HAP-1 (cell line): ENCODE data around the gene PSMC4.
"Not testable (repeated sequence)": the region's sequence is repeated elsewhere in the genome, so short reads cannot be mapped to it uniquely, and the experiment has no call there.

ENCODE experiments used
- DNase-seq, 2 experiments: peaks; one replicate each; pipeline ENCODE4 v3.0.0-alpha.2; 2016 to 2020; ENCODE audit warnings: low spot score in 2 of 2
- H3K27me3 ChIP-seq: fragments of 250-450 bp; sonication (Bioruptor Pico); 2 replicates; pipeline ENCODE4 v1.5.1; 2020; ENCODE audit warnings: low read depth, mild to moderate bottlenecking, moderate library complexity
- H3K36me3 ChIP-seq: fragments of 250-450 bp; sonication (Bioruptor Pico); replicated peaks from 2 replicates; pipeline ENCODE4 v1.5.1; 2020; ENCODE audit warnings: mild to moderate bottlenecking
- H3K4me1 ChIP-seq: fragments of 250-450 bp; sonication (Bioruptor Pico); 2 replicates; pipeline ENCODE4 v1.5.1; 2020; ENCODE audit warnings: mild to moderate bottlenecking
- H3K4me3 ChIP-seq: fragments of 250-450 bp; sonication (Bioruptor Pico); 2 replicates; pipeline ENCODE4 v1.5.1; 2020; ENCODE audit warnings: mild to moderate bottlenecking, moderate library complexity
- H3K9me3 ChIP-seq: fragments of 250-450 bp; sonication (Bioruptor Pico); 2 replicates; pipeline ENCODE4 v1.5.1; 2020; ENCODE audit warnings: mild to moderate bottlenecking, moderate library complexity
- in situ Hi-C: fragments of 300-500 bp; cut with MboI; formaldehyde crosslinking; loops from 3 replicates; pipeline ENCODE4 v1.14.3; 2020; ENCODE audit warnings: low sequenced_read_pairs, inconsistent platforms, mixed read lengths

The PSMC4 gene

DNA sequence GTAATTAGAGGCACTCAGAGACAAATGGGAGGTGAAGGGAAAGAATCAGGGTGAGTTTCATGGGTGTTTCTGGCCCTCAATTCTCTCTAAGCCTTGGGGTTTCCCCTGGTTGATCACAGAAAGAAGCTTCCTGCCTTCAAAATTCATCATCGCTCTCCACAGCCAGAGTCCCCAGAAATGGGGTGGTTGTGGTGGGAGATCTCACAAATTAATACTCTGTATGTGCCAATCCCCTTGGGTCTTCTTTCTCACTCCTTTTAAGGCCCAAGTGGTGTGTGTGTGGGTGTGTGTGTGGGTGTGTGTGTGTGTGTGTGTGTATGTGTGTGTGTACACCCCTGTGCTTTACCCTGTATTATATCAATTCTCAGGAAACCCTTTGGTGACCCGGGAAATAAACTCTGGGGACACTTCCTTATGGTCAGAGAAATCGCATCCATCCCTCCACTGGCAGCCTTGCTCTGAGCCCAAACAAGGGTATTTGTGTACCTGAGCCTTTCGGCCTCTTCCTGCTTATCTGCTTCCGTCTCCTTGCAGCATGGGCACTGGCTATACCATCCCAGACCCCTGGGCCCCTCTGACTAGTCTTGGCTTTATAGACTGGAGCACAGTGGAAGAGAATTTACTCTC, 33.8 kb upstream of the PSMC4 start:
- no peaks in the 10 kb centered on the region for H3K4me1 ChIP-seq
- no peaks in the 10 kb centered on the region for H3K27me3 ChIP-seq
- no peaks in the 10 kb centered on the region for H3K36me3 ChIP-seq
- H3K4me3 ChIP-seq: no peak overlapping the region
- DNase-seq: no peak
- in situ Hi-C loops: no loop called here
- H3K9me3 ChIP-seq: no peaks in the 10 kb centered on the region

DNA sequence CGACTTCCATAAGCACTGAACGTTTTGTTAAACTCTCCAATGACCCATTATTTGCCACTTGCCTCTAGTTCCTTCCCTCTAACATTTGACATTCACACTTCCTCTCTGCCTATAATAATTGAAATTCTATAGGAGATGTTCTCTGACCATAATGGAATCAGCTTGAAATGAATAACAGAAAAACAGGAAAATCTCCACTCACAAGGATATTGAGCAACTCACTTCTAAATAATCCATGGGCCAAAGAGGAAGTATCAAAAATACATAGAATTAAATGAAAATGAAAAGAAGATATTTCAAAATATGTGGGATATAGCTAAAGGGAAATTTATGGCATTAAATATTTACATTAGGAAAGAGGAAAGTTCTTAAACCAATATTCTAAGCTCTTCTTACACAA, 33.2 kb upstream of the PSMC4 start:
- in situ Hi-C loops: no loop called here
- H3K36me3 ChIP-seq: no peaks in the 10 kb centered on the region
- H3K9me3 ChIP-seq: no peaks in the 10 kb centered on the region
- no peak for DNase-seq
- no peak overlapping the region for H3K4me3 ChIP-seq
- H3K27me3 ChIP-seq: no peaks in the 10 kb centered on the region
- H3K4me1 ChIP-seq: no peaks in the 10 kb centered on the region

DNA sequence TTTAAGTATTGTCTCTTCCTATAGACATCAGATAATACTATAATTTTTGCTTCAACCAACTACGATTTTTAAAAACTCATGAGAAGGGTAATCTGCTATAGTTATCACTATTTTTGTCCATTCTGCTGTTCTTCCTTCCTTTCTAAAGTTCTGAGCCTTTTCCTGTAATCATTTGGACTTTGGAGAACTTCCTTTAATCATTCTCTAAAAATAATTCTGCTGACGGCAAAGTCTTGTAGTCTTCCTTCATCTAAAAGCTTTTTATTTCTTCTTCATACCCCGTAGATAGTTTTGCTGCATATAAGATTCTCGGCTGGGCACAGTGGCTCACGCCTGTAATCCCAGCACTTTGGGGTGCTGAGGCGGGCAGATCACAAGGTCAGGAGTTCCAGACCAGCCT, 31.4 kb upstream of the PSMC4 start:
- no peaks in the 10 kb centered on the region for H3K4me1 ChIP-seq
- H3K4me3 ChIP-seq: no peak overlapping the region
- no peak for DNase-seq
- H3K36me3 ChIP-seq: no peaks in the 10 kb centered on the region
- H3K9me3 ChIP-seq: no peaks in the 10 kb centered on the region
- in situ Hi-C loops: no loop called here
- H3K27me3 ChIP-seq: no peaks in the 10 kb centered on the region

DNA sequence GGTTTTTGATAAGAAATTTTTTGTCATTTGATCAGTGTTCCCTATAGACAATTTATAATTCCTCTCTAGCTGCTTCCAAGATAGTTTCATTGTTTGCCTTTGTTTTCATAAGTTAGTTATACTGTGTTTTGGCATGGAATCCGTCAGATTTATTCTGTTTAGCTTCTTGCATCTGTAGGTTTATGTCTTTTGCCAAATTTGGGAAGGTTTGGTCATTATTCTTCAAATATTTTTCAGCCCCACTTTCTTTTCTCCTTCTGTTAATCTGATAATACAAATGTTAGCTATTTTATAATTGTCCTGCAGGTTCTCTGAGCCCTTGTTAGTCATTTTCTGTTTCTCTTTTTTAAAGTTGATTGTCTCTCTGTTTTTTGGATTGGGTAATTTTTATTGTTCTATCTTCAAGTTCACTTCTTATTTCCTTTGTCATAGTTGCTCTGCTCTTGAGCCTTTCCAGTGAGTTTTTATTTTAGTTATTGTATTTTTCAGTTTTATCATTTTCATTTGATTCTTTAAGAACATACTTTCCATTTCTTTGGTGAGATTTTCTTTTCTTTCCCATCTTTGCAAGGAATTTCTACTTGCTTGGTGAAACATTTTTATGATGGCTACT, 30.6 kb upstream of the PSMC4 start:
- Histone ChIP-seq H3K36me3 (no peaks in the 10 kb centered on the region), H3K27me3 (no peaks in the 10 kb centered on the region), H3K4me1 (no peaks in the 10 kb centered on the region), H3K9me3 (no peaks in the 10 kb centered on the region), H3K4me3 (no peak overlapping the region)
- no peak for DNase-seq
- in situ Hi-C loops: no loop called here

DNA sequence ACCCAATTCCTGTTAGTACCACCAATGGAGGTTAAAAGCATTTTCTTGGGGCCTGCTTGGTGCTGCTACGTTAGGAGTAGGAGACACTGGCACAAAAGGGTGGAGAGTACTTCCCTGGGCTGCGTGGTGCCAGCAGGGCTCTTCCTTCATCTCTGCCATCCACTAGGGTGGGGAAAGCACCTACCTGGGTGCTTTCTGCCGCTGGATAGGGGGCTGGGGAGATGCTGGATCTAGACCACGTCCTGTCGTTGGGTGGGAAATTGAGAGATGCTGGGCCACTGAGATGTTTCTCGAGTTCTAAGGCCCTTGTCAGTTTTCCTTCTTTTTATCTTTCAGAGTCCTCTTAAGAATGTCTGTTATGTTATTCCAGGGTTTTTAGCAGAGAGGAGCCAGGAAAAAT, 29.8 kb upstream of the PSMC4 start:
- no peaks in the 10 kb centered on the region for H3K9me3 ChIP-seq
- no peaks in the 10 kb centered on the region for H3K4me1 ChIP-seq

DNA sequence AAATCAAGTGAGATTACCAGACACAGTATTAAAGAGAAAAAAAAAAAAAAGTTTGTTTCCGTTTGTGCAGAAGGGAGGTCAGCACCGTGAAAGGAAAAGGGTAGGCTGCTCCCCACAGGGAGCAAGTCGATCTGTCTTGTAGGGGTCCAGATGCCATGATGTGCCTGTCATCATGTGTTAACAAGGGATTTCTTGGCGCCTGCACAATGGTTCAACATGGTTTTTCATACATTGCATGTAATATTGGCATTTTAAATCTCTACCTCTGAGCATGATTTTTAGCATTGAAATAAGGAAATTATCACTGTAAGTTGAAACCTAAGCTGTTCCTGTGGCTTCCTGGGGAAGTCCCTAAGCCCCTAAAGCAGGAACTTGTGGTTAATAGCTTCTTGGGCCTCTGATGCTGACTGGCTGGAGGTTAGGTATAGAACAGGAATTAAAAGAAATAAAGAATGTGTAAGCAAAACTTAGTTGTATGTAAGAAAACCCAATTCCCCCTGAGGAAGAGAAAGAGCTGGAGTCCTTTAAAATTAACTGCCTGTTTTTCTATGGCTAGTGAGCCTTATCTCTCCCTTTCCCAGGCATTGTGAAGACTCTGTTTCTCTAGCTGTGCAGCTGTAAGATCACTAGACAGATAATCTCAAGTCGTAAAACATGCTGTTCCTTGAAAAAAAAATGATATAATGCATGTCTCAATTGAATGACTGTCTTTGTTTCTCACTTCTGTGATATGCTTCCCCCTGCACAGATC, 29.2 kb upstream of the PSMC4 start:
- Histone ChIP-seq H3K4me3 (no peak overlapping the region), H3K36me3 (no peaks in the 10 kb centered on the region), H3K9me3 (no peaks in the 10 kb centered on the region), H3K27me3 (no peaks in the 10 kb centered on the region), H3K4me1 (no peaks in the 10 kb centered on the region)
- in situ Hi-C loops: no loop called here
- DNase-seq: no peak

More for the DNA sequence above, 29.8 kb upstream of the PSMC4 start:
- DNase-seq: no peak
- H3K4me3 ChIP-seq: no peak overlapping the region
- in situ Hi-C loops: no loop called here
- no peaks in the 10 kb centered on the region for H3K27me3 ChIP-seq
- H3K36me3 ChIP-seq: no peaks in the 10 kb centered on the region

DNA sequence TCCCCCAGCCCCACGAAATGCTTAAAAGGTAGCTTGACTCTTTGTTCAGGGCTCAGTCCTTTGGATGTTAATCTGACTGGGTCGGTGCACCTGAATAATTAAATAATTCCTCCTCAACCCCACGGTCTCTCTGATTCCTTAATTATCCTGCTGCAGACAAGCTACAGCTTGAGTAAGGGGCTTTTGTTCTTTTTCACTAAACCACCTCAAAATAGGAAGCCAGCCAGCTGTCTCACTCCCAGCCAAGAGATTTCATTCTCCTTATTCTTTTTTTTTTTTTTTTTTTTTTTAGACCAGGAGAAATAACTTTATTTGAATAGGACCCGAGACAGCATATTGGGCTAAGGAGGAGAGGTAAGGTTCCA, 28.6 kb upstream of the PSMC4 start:
- in situ Hi-C loops: no loop called here
- no peaks in the 10 kb centered on the region for H3K9me3 ChIP-seq
- no peak overlapping the region for H3K4me3 ChIP-seq
- no peaks in the 10 kb centered on the region for H3K27me3 ChIP-seq
- no peaks in the 10 kb centered on the region for H3K4me1 ChIP-seq
- no peak for DNase-seq
- no peaks in the 10 kb centered on the region for H3K36me3 ChIP-seq

DNA sequence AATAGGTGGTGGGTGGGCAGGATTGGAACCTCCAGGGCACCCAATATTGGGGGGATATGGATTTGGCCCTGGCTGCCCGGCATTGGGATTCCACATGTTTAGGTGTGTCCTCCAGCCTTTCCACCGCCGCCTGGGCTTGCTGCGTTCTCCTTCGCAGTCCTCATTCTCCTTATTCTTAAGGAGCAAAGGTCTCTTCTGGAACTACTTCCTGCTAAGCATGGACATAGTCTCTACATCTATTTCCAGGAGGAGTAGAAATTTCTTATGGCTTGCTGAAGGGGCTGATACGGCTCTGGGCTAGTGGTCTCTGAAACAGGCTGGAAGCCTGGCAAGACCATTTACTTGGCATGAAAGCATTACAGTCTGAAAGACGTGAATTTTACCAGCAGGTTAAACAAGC, 27.4 kb upstream of the PSMC4 start:
- in situ Hi-C loops: no loop called here

DNA sequence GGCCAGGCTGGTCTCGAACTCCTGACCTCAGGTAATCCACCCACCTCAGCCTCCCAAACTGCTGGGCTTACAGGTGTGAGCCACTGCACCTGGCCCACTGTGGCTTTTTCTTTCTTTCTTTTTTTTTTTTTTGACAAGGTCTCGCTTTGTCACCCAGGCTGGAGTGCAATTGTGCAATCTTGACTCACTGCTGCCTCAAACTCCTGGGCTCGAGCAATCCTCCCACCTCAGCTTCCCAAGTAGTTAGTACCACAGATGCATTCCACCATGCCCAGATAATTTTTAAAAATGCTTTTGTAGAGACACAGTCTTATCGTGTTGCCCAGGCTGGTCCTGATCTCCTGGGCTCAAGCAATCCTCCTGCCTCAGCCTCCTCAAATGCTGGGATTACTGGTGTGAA, 24.4 kb upstream of the PSMC4 start:
- in situ Hi-C loops: no loop called here
- Histone ChIP-seq H3K4me1 (no peaks in the 10 kb centered on the region), H3K9me3 (no peaks in the 10 kb centered on the region), H3K27me3 (no peaks in the 10 kb centered on the region), H3K36me3 (no peaks in the 10 kb centered on the region), H3K4me3 (no peak overlapping the region)
- DNase-seq: no peak

More for the DNA sequence above, 27.4 kb upstream of the PSMC4 start:
- H3K9me3 ChIP-seq: no peaks in the 10 kb centered on the region
- no peak for DNase-seq
- H3K27me3 ChIP-seq: no peaks in the 10 kb centered on the region
- H3K4me1 ChIP-seq: no peaks in the 10 kb centered on the region
- H3K36me3 ChIP-seq: no peaks in the 10 kb centered on the region
- H3K4me3 ChIP-seq: no peak overlapping the region

DNA sequence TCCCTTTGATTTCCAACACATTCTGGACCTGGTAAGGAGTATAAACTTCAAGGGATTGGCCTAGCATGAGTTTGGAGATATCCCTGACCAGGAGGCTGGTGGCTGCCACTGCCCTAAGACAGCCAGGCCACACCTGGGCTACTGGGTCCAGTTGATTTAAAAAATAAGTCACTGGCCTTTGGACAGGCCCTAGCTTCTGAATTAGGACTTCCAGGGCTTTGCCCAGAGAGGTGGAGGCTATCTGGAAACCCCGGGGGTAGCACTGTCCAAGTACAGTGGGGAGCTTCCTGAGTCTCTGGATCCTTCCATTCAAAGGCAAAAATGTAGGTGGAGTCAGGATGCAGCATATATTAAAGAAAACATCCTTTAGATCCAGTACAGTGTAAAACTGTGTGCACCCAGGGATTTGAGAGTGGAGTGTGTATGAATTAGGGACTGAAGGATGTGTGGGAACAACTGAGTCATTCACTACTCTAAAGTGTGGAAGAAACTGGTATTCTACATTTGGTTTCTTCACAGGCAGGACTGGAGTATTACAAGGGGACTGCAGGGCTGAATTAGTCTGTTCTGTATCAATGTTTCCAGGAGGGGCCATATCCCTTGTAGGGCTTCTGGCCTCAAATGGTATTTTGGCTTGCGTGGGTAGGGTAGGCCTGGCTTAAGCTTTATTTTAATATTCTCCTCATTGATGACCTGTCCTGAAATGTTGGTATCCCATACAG, 21.8 kb upstream of the PSMC4 start:
- Histone ChIP-seq H3K4me3 (no peak overlapping the region), H3K36me3 (no peaks in the 10 kb centered on the region), H3K9me3 (no peaks in the 10 kb centered on the region), H3K27me3 (no peaks in the 10 kb centered on the region), H3K4me1 (no peaks in the 10 kb centered on the region; the same call in 1 of the 2 replicates)
- in situ Hi-C loops: no loop called here
- DNase-seq: no peak

DNA sequence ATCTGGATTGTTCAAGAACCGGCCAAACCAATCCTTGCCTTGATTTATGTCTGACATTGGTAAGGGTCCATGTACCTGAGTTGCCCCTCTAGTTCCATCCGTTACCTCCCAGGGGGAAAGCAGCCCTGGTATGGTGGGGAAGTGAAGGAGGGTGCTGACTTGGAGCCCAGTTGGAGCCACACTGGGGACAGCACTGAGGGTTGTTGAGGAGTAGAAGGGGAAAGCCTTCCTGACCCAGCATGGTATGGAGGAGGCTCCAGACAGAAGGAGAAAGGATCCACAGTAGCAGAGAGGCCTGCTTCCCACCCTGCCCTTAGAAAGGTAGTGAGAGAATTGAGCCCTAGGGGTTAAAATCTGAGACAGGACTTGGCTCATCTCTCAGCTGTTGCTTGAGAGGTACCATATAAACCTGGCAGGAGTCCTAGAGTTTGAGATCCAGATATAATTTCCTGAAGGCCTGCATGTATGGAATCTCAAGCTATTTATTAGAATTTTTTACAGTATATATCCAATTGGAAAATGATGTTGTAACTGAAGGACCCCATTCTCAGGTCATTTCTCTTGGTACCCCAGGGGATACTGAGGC, 19.8 kb upstream of the PSMC4 start:
- H3K27me3 ChIP-seq: no peaks in the 10 kb centered on the region
- no peaks in the 10 kb centered on the region; the same call in 1 of the 2 replicates for H3K4me1 ChIP-seq
- no peak for DNase-seq
- no peaks in the 10 kb centered on the region for H3K9me3 ChIP-seq
- no peak overlapping the region for H3K4me3 ChIP-seq
- in situ Hi-C loops: no loop called here
- no peaks in the 10 kb centered on the region for H3K36me3 ChIP-seq

DNA sequence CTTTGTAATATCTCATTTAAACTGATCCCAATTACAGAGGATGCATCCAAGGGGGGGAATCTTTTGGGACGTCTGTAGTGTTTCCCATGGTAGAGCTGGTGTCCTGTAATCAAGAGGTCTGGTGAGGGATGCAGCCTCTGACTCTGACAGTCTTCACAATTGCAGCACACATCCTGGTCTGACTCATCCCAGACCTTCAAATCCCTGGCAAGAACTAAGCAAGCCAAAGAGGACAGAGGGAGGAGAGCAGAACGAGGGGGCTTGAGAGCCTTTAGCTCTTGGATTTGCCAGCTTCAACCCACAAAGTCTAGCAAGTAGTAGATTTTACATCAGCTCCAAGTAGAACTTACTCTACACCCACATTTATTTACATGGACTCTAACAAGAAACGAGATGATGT, 19.3 kb upstream of the PSMC4 start:
- DNase-seq: no peak
- in situ Hi-C loops: no loop called here
- Histone ChIP-seq H3K27me3 (no peaks in the 10 kb centered on the region), H3K36me3 (no peaks in the 10 kb centered on the region), H3K4me3 (no peak overlapping the region), H3K9me3 (no peaks in the 10 kb centered on the region), H3K4me1 (no peaks in the 10 kb centered on the region; the same call in 1 of the 2 replicates)

DNA sequence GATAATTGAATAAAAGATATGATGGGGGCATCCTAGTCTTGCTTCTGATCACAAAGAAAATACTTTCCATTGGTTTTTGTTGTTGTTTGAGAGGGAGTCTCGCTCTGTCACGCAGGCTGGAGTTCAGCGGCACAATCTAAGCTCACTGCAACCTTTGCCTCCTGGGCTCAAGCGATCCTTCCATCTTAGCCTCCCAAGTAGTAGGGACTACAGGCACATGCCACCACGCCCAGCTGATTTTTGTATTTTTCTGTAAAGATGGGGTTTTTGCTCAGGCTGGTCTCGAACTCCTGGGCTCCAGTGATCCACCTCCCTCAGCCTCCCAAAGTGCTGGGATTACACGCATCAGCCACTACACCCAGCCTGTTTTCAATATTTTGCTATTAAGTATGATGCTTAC, 17.1 kb upstream of the PSMC4 start:
- no peaks in the 10 kb centered on the region for H3K36me3 ChIP-seq
- in situ Hi-C loops: no loop called here
- H3K4me3 ChIP-seq: no peak overlapping the region
- H3K4me1 ChIP-seq: no peaks in the 10 kb centered on the region; the same call in 1 of the 2 replicates
- no peaks in the 10 kb centered on the region for H3K27me3 ChIP-seq
- no peak for DNase-seq
- H3K9me3 ChIP-seq: no peaks in the 10 kb centered on the region

DNA sequence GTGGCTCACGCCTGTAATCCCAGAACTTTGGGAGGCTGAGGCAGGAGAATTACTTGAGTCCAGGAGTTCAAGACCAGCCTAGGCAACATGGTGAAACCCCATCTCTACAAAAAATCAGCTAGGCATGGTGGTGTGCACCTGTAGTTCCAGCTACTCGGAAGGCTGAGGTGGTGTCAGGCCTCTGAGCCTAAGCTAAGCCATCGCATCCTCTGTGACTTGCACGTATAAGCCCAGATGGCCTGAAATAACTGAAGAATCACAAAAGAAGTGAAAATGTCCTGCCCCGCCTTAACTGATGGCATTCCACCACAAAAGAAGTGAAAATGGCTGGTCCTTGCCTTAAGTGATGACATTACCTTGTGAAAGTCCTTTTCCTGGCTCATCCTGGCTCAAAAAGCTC, 13.1 kb upstream of the PSMC4 start:
- in situ Hi-C loops, H3K4me3 ChIP-seq, H3K9me3 ChIP-seq, H3K36me3 ChIP-seq, H3K27me3 ChIP-seq: not testable (repeated sequence)
- peaks cover 16% of the 10 kb centered on the region for H3K4me1 ChIP-seq
- DNase-seq: peak in 1 of 2 experiments; percentile 8
